Stimulated activated CD4-positive, alpha-beta T cell treated with anti-CD3 and anti-CD28 coated beads, Interleukin-1b, Interleukin-23, amount 100 ng/mL, for 4 hours (primary cell): ENCODE results near the gene DYNLT4.
A peak's percentile ranks its signal among the peaks of the same experiment; 100 is the strongest.
"Not testable (repeated sequence)": the region's sequence is repeated elsewhere in the genome, so short reads cannot be mapped to it uniquely, and the experiment has no call there.

Experiments used
- DNase-seq, 2 donors: peaks; one replicate each; pipeline ENCODE4 v3.0.0-alpha.2; 2020; ENCODE audit warnings: low read depth in 2 of 2

The DYNLT4 gene

DNA sequence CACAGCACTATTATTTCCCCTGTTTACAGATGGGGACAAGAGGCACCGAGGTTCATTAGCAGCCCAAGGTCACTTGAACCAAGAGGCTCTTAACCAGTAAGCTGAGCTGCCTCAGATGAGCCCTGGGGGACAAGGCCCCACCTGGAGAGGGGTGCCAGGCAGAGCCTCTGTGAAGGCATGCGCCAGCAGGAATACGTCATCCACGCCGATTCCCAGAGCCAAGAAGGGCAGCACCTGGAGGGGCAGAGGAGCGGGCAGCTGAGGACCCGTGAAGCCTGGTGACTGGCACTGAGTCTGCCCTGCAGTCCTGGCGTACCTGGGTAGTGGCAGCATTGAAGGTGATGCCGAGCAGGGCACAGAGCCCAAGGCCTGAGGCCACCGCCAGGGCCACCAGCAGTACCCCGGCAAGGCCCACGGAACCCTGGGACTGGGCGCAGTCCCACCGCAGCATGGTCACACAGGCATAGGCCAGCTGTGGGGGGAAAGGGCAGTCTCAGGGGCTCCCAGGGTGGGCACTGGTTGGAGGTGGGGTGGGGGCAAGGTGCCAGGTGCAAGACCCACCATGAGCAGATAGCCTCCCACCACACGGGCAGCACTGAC is 21.8 kb upstream of the DYNLT4 start:
- DNase-seq, result no peak

DNA sequence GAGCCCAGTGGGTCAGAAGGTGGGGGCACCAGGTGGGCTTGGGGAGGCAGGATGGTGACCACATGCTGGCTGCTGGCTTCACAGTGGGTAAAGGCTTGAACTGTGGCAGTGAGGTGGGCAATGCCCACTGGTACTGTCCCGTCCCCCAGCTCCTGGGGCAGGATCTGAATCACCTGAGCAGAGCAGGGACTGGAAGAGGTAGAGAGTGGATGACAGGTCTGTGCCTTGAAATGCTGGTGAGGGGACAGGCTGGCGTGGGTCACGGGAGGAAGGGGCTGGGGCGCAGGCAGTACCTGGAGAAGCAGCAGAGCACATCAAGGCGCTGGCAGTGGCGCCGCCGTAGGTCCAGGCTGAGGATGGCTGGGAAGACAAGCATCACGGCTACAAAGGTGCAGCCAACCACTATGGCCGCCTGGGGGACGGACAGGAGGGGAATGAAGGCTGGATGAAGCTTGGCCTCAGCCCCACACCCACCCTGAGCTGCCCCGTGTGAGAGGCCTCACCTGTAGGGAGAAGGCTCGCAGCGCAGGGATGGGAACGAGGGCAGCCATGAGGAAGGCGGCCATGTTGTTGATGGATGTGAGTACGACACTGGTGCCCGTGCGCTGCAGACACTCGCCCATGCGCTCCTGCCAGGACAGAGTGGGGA is 21.0 kb upstream of the DYNLT4 start:
- no peak for DNase-seq

DNA sequence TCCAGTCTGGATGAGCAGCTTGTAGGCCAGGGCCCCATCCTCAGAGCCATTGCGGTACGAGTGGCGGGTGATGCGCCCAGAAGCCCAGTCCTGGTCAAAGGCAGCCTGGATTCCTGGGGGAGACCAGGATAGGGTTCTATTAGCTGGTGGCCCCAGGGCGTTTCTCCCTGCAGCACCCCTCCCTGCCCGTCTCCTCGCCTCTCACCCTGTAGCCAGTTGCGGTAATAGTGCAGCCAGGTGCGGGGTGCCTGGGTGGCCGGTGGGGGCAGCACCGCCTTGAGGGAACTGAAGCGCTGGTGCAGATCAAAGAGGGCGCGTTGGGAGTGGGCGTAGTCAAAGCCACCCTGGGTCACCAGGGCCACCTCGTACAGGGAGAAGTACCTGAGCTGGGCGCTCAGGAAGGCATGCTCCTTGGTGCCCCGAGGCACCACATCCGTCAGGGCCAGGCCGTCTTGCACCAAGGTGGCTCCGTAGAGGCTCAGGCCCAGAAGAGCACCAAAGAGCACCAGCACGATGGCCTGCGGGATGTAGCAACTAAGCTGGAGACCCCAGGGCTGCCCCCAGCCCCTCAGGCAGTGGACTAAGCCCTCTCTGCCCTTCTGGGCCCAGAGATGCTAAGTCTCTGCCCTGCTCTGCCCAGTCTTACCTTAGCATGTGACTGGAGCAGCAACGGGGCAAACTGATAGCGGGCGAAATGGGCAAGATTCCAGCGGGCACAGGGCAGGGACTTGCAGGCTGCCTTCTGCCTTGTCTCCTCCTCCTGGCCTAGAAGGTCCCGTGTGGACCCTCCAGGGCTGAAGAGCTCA is 20.2 kb upstream of the DYNLT4 start:
- DNase-seq, result no peak

DNA sequence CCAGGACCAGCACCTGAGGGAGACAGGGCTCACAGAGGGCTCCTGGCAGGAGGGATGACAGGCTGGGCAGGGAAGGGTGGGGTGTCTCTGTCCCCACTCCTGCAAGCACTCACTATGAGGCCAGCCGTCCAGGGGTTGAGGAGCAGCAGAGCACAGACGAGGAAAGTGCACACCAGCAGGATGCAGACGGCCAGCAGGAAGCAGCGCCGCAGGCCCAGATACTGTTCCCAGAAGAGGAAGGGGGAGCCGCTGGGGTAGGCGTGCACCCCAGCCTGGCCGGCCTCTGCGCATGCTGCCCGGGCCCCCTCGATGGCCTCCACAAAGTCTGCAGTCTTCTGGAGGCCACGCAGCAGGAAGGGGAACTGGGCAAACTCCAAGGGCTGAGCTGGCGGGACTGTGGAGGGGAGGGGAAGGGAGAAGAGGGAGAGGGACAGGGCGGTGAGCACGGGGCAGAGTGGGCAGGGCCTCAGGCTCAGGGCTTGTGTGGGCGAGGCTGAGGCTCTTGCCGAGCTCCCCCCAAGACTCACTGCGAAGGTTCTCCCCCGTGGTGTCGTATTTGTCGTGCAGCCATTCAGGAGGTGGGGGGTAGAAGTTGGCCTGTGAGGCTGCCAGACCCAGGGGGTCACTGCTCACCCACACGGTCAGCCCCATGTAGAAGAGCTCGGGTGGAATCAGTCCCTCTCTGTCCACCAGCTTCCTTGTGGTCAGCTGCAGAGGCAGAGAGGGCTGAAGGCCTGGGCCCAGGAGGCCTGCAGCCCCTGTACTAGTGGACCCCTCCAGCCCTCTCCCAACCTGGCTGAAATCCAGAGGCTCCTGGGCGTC is 19.4 kb upstream of the DYNLT4 start:
- no peak for DNase-seq

DNA sequence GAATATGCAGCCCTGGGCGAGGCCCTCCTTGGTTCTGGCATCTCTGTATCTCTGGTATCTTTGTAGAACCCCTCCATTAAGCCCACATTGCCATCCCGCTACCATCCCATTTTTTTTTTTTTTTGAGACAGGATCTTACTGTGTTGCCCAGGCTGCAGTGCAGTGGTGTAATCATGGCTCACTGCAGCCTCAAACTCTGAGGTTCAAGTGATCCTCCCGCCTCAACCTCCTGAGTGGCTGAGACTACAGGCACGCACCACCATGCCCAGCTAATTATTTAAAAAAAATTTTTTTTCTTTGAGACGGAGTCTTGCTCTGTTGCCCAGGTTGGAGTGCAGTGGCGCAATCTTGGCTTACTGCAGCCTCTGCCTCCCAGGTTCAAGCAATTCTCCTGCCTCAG is 17.2 kb upstream of the DYNLT4 start:
- not testable (repeated sequence) for DNase-seq

DNA sequence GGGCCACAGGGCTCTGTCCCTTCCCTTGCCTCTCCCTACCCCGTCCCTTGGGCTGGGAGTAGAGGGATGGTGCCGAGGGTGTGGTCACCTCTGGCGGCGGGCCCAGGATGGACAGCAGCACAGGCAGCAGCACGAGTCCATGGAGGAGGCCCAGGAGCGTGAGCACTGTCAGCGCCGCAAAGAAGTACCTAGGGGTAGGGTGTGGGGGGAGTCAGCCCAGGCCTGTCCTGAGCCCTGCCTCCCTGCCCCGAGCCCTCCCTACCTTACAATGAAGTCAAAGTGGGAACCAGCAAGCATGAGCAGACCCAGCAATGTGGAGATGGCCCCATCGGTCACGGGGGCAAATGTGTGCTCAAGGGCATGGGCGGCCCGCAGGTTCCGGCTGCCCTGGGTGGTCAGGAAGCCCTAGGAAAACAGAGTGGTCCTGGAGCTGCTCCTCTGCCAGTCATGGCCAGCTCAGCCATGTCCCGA is 15.9 kb upstream of the DYNLT4 start:
- no peak for DNase-seq

DNA sequence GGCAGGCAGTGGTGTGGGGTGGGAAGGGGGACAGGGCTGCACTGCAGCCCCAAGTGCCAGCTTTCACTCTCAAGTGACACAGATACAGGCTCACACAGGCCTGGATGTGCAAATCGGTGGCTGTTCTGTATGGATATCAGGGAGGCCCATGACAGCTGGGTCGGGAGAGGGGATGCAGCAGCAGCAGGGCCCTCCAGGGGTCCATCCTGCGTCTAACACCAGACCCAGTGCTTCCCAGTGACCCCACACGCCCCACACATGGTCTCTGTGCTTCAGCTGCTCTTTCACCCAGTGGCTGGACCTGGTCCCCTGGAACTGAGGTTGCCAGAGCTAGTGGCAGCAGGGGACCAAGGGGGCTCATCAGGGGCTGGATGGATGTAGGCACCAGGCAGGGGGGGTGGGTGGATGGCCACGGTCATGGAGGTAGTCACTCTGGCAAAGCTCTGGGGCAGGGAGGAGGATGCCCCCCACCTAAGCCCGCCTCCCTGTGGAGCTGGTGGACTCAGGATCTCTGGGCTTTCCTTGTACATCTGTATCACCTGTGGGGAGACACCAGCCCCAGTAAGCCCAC is 15.1 kb upstream of the DYNLT4 start:
- no peak for DNase-seq

DNA sequence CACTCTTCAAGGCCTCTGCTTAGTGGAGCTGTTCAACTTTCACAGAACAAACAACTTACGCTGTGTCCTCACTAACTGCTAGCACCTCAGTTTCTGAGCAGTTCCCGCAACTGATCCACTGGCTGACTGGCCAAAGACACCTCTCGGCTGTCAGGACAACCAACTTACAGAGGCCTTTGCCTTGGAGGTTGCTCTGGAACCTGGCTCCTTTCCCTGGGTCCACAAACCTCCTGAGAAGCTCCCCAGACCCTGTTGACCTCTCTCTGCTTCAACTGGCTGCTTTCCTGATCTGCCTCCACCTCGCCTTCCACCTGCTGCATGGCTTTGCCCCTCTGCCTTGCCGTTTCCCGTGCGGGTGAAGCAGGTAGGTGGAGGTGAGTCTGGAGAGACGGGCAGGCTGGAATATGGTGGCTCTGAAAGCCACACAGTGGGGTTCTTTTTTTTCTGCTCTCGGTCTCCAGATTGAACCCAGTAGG is 14.1 kb upstream of the DYNLT4 start:
- DNase-seq, result no peak

DNA sequence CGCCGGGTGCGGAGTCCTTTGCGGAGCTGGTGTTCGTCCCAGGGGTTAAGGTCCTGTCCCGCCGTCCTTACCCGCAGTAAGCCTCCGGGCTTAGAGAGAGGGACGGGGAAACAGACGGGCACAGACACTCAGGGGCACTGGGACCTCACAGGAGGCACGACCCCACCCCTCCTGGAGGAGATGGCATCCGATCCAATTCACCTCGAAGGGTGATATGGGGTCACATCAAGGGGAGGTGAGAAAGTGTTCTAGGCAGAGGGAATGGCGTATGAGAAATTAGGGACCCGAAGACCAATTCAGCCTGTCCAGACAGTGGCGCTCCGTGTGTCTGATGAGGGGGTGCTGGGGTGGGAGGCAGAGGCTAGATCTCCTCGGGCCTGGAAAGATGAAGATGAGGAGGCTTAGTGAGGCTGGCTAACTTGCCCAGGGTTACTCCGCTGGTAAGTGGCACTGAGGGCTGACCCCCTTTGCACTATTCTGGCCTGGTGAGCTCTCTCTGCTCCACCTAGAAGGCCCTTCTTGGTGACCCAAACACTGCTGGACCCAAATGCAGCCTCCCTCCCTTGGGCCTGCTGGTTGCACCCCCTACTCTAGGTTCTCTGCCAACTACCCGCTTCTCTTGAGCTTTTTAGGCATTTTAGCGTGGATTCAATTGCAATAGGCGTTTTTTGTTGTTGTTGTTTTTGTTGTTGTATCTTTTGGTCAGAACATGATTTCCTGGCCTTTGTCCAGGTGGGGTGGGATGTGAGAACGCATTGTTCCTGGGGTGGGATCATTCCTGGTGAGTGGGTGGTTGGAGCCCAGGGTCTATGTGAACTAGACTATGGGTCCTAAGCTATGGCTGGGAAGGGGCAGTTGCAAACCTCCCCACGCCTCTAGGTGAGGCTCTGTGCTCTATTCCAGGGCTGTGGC is 13.4 kb upstream of the DYNLT4 start:
- no peak for DNase-seq

DNA sequence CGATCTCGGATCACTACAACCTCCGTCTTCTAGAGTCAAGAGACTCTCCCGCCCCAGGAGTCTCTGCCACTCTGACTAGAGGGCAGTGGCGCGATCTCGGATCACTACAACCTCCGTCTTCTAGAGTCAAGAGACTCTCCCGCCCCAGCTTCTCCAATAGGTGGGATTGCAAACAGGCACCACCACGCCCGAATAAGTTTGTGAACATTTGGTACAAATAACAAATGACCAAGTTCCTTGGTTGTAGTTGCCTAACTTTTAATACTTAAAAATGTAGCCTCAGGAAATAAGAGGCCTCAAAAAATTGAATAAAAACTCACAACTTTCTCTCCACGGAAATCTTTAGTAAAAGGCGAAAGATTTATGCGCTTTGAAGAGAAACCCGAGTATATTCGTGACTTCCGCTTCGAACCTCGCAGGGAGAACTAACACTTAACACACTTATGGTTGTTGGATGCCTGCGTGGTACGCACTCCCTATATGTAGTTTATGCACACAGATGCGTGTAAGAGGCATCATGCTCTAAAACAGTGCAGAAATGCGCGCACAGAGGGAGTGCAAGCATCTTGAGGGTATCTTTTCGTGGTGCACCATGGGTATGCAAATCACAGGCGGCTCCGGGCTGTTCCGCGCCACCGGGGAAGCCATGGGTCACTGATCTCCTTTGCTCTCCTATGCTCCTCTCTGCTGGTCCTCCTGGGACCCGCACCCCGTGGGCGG is 12.6 kb upstream of the DYNLT4 start:
- peak; percentile 69 to 70 for DNase-seq

DNA sequence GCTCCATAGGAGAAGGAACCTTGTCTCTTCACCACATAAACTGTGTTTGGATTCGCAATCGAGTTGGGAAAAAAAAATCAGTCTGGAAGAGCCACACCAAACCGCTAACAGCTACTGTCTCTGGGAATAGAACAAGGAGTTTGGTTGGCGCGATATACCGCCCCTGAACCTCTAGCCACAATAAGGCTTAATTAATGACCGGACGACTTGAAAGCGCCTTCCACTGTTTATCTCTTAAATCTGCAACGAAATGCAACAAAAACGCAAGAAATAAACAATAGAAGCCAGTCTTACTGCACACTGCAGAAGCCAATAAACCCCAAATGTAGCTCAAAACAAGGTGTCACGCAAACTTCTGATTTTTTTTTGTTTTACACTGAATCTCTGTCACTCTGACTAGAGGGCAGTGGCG is 12.1 kb upstream of the DYNLT4 start:
- no peak for DNase-seq

DNA sequence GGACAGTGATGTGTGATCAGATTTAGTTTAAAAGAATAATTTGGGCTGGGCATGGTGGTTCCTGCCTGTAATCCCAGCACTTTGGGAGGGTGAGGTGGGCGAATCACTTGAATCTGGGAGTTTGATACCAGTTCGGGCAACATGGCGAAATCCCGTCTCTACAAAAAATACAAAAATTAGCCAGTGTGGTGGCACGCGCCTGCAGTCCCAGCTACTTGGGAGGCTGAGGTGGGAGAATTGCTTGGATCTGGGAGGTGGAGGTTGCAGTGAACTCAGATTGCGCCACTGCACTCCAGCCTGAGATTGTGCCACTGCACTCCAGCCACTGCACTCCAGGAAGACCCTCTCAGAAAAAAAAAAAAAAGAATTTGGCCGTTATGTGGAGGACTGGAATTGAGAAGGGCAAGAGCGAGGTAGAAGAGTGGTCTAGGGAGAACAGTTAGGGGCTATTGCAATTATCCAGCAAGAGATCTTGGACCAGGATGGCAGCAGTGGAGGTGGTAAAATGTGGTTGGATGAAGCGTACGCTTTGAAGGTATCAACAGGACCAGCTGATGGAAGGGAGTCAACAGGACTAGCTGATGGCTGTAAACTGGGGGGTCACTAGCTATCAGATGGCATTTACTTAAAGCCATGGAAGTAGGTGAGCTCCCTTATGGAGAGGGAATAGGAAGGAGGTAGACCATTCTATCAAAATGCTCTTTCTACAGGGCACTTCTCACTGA is 10.8 kb upstream of the DYNLT4 start:
- no peak for DNase-seq

DNA sequence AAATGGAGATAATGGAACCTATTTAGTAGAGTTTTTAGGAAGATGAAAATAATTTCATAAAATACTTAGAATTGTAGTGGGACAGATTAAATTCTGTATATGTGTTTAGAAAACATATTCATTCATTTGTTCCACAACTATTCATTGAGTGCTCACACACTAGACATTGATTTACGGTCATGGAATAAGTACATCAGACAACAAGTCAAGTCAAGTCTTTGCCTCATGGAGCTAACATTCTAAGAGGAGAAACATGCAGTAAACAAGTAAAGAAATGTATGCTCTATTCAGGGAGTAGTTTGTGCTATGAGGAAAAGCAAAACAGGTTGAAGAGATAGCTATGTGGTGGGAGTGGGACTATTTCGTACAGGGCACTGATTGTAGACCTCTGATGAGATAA is 10.2 kb upstream of the DYNLT4 start:
- no peak for DNase-seq

DNA sequence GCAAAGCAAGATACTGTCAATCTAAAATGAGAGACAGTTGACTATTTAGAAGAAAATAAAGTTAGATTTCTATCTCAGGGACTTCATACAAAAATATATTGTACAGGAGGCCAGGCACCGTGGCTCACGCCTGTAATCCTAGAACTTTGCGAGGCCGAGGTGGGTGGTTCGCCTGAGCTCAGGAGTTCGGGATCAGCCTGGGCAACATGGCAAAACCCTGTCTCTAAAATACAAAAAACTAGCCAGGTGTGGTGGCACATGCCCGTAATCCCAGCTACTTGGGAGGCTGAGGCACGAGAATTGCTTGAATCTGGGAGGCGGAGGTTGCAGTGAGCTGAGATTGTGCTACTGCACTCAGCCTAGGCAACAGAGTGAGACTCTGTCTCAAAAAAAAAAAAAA is 8.8 kb upstream of the DYNLT4 start:
- not testable (repeated sequence) for DNase-seq

DNA sequence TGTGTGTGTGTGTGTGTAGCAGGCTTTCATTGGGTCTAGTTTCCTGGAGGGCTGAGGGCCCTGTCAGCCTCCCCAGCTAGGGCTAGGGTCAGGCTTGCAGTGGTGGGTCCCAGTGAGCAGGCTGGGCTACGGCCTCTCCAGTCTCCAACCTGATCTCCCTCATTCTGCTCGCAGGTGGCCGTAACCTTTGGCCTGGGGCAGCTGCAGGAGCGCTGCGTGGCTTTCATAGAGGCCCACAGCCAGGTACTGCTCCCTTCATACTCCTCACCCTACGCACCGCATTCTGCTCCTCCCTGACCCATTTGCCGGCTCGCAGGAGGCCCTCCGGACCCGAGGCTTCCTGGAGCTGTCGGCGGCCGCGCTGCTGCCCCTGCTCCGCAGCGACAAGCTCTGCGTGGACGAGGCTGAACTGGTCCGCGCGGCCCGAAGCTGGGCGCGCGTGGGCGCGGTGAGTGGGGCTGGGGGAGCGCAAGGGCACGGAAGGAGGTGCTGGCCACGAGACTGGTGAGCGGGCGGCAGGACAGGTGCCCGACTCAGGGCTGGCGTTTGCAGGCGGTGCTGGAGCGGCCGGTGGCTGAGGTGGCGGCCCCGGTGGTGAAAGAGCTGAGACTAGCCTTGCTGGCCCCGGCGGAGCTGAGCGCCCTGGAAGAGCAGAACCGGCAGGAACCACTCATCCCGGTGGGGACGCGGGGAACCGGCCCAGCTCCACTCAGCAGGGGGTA is 5.8 kb upstream of the DYNLT4 start:
- DNase-seq, result no peak

DNA sequence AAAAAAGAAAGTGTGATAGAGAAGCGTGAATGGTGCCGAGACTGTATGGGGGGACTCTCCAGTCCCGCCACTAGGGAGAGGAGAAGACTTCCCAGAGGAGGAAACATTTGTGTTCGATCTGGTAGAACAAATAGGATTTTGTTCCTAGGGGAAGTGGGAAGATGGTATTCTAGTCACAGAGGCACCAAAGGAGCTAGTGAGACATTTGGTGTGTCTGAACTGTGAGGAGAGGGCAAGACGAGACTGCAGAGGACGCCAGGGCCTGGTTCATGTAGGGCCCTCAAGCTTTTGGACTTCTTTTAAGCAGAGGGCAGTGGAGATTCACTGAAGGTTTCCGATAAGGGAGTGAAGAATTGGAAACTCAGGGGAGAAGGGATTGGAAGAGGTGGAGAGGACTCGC is 4.1 kb upstream of the DYNLT4 start:
- DNase-seq, result no peak

DNA sequence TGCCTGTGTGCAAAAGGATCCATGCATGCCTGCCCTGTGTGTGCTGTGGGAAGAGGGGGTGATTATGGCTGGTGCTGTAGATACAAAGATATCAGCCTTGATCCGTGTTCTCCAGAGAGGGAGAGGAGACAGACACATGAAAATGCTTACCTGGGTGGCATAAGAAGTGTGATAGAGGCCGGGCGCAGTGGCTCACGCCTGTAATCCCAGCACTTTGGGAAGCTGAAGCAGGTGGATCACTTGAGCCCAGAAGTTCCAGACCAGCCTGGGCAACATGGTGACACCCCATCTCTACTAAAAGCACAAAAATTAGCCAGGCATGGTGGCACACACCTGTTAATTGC is 3.6 kb upstream of the DYNLT4 start:
- DNase-seq, result not testable (repeated sequence)

DNA sequence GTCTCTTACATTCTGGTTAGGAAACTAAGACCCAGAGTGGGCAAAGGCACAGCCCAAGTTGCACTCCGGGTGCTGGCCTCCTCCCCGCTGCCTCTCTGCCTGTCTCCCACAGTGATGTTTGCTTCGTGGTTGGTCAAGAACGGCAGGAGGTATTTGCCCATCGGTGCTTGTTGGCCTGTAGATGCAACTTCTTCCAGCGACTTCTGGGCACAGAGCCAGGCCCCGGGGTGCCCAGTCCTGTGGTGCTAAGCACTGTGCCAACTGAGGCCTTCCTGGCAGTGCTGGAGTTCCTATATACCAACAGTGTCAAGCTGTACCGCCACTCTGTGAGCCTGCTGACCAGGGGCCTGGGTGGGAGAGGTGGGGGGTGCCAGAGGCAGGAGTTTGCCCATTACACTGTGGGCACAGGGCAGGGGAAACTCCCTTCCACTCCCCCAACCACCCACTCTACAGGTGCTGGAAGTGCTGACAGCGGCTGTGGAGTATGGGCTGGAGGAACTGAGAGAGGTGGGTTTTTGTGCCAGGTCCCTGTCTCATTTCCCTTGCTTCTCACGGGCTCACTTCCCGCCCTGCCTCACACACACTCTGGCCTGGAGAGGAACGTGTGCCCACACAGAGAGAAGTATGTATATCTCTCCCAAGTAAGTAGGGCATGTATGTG is 3.1 kb upstream of the DYNLT4 start:
- peak; percentile 25 to 35 for DNase-seq
